ENCODE measurements around the gene BCAS1. TPM values are rescaled to one million over a fixed set of nuclear protein-coding genes. Genes with fewer than 3 reads are reported as not detected.

Gene BCAS1
- total RNA-seq, 2 experiments from 2014 or later, result 0.05 TPM; not detected in 1

DNA sequence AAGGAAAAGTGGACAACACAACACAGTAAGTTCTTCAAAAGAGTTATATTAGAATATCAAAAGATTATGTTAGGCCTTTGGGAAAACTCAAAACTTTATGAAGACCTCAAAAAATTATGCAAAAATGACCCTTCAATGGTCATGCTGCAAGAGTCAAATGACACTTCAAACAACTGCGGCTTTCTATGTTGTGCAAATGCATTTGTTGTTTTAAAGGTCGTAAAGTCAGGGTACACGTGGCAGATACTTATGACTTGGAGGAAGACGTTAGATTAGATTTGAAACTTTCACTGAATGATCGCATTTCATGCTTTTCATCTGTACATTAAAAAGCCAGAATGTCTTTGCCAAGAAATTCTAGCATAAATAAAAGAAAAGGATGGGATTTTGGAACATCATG is 31.4 kb downstream of the BCAS1 start:
- H3K27ac Mint-ChIP-seq, result no peak overlapping the region
- peaks cover 1% of the 10 kb centered on the region for H3K4me1 Mint-ChIP-seq (ENCODE audit: low read depth)
- no peak for DNase-seq
- H3K4me3 Mint-ChIP-seq, result no peak overlapping the region
- no peaks in the 10 kb centered on the region for H3K9me3 Mint-ChIP-seq
- CTCF ChIA-PET, result no interaction called here
- H3K36me3 Mint-ChIP-seq (ENCODE audit: low read depth), result no peaks in the 10 kb centered on the region
- H3K27me3 Mint-ChIP-seq (ENCODE audit: low read depth), result peaks cover 6% of the 10 kb centered on the region
- intact Hi-C loops (cut with micrococcal nuclease), result no loop called here

DNA sequence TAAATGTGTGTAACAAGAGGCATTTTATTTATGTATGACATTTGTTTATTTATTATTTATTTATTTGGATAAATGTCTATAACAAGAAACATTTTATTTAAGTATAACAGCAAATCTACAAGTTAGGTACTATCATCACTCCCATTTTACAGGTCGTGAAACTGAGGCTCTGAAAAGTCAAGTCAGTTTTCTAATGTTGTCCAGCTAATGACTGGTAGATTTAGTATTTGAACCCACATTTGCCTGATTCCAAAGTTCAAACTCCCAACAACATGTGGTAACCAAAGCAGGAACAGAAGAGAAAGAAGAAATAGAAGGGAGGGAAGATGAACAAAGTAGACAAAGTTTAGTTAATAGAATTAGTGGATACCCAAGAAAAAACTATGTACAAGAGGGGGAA is 32.9 kb downstream of the BCAS1 start:
- intact Hi-C loops (cut with micrococcal nuclease), result no loop called here
- CTCF ChIA-PET, result no interaction called here
- no peaks in the 10 kb centered on the region for H3K4me1 Mint-ChIP-seq (ENCODE audit: low read depth)
- no peak for DNase-seq
- H3K27ac Mint-ChIP-seq, result no peak overlapping the region
- H3K36me3 Mint-ChIP-seq (ENCODE audit: low read depth), result no peaks in the 10 kb centered on the region
- H3K4me3 Mint-ChIP-seq, result no peak overlapping the region
- H3K9me3 Mint-ChIP-seq, result peaks cover 3% of the 10 kb centered on the region
- peaks cover 8% of the 10 kb centered on the region for H3K27me3 Mint-ChIP-seq (ENCODE audit: low read depth)

DNA sequence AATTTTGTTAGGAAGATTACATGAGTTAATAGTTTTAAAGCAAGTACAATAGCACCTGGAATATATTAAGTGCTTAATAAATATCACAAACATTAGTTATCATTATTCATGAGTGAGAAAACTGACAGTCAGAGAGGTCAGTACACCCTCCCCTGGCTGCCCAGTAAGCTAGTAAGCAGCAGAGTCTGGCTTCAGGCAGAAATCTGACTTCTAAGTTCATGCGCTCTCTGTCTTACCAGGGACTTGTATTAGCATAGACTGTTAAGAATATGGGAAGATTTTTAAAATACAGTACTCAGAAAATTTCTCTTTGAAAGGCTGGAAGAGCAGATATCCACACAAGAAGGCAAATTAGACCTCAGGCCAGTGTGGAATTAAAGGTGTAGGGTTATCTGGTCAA is 40.8 kb downstream of the BCAS1 start:
- H3K9me3 Mint-ChIP-seq, result peaks cover 11% of the 10 kb centered on the region
- CTCF ChIA-PET, result no interaction called here

DNA sequence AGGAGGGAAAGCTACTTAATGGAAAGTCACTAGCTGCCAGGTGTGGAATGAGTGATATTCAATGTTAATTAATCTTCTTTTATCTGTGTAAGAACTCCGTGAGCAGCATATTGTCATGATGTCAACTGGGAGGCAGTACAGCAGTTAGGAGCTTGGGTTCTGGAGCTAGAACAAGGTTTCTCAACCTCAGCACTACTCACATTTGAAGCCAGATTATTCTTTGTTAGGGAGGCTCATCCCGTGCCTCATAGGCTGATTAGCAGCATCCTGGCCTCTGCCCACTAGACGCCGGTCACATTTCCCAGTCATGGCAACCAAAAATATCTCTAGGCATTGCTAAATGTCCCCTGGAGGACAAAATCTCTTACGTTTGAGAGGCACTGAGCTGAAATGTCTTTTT is 41.2 kb downstream of the BCAS1 start:
- Mint-ChIP-seq H3K9me3 (peaks cover 11% of the 10 kb centered on the region), H3K27me3 (ENCODE audit: low read depth) (peaks cover 15% of the 10 kb centered on the region), H3K4me1 (ENCODE audit: low read depth) (no peaks in the 10 kb centered on the region), H3K4me3 (no peak overlapping the region), H3K27ac (no peak overlapping the region), H3K36me3 (ENCODE audit: low read depth) (no peaks in the 10 kb centered on the region)
- CTCF ChIA-PET, result no interaction called here
- no peak for DNase-seq
- intact Hi-C loops (cut with micrococcal nuclease), result no loop called here

More for the DNA sequence above, 40.8 kb downstream of the BCAS1 start:
- intact Hi-C loops (cut with micrococcal nuclease), result no loop called here
- Mint-ChIP-seq H3K27me3 (ENCODE audit: low read depth) (peaks cover 17% of the 10 kb centered on the region), H3K4me3 (no peak overlapping the region), H3K27ac (no peak overlapping the region), H3K36me3 (ENCODE audit: low read depth) (no peaks in the 10 kb centered on the region), H3K4me1 (ENCODE audit: low read depth) (no peaks in the 10 kb centered on the region)
- DNase-seq, result no peak

DNA sequence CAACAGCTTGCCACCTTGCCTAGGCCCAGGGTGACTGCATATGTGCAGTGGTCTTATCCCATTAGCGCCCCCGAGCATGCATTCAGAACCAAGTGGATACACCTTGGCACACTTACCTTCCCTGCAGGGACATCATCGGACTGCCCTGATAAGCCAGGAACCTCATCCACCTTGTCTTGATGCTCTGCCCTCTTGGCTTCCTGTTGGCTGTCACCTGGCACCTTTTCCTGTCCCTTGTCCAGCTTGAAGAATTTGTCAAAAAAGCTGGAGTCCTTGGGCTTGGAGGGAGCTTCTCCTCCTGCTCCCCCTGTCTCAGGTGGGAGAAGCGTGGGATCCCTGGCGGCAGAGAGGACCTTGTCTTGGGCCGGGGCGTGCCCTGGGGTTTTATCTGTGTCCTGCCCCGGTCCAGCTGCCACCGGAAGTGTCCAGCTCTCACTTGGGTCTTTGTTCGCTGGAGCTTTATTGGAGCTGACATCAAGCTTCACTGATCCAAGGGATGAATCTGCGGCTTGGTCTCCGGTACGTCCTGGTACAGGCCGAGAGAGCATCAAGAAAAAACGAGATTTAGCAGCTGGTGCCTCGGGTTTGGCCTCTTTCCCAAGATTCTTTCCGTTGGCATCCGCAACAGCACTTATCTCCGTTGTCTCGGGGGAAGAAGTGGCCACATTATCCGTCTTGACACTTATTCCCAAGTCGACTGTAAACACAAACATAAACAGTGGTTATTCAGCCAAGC is 42.0 kb downstream of the BCAS1 start:
- intact Hi-C loops (cut with micrococcal nuclease), result no loop called here
- no peaks in the 10 kb centered on the region for H3K4me1 Mint-ChIP-seq (ENCODE audit: low read depth)

DNA sequence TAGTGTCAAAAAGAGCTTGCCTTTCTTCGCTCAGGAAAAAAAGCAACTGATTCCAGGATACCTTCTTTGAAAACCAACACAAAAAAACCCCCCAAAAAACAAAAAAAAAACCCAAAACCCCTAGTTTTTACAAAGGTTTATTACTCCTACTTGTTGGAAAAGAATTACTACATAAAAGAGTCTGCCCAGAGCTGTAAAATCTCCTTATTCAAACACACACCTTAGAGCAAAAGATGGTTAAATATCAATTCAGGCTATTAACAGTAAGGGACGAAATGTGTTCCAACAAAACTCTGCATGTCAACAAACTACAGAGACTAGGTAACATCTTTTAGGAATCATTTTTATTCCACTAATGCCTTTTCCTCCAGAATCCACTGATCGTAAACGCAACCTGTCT is 42.7 kb downstream of the BCAS1 start:
- Mint-ChIP-seq H3K4me3 (no peak overlapping the region), H3K27ac (no peak overlapping the region), H3K9me3 (peaks cover 8% of the 10 kb centered on the region), H3K27me3 (ENCODE audit: low read depth) (peaks cover 10% of the 10 kb centered on the region), H3K36me3 (ENCODE audit: low read depth) (no peaks in the 10 kb centered on the region), H3K4me1 (ENCODE audit: low read depth) (no peaks in the 10 kb centered on the region)
- CTCF ChIA-PET, result interaction anchor here (0.9 kb wide), 1 partner anchor 24 kb away, joined by 3 read pairs; no protein-coding TSS in a partner anchor
- no peak for DNase-seq
- intact Hi-C loops (cut with micrococcal nuclease), result no loop called here

More for the DNA sequence above, 42.0 kb downstream of the BCAS1 start:
- CTCF ChIA-PET, result interaction anchor here (0.9 kb wide), 1 partner anchor 23 kb away, joined by 3 read pairs; no protein-coding TSS in a partner anchor
- no peak overlapping the region for H3K4me3 Mint-ChIP-seq
- H3K36me3 Mint-ChIP-seq (ENCODE audit: low read depth), result no peaks in the 10 kb centered on the region
- peaks cover 11% of the 10 kb centered on the region for H3K9me3 Mint-ChIP-seq
- peaks cover 13% of the 10 kb centered on the region for H3K27me3 Mint-ChIP-seq (ENCODE audit: low read depth)
- no peak for DNase-seq
- no peak overlapping the region for H3K27ac Mint-ChIP-seq

DNA sequence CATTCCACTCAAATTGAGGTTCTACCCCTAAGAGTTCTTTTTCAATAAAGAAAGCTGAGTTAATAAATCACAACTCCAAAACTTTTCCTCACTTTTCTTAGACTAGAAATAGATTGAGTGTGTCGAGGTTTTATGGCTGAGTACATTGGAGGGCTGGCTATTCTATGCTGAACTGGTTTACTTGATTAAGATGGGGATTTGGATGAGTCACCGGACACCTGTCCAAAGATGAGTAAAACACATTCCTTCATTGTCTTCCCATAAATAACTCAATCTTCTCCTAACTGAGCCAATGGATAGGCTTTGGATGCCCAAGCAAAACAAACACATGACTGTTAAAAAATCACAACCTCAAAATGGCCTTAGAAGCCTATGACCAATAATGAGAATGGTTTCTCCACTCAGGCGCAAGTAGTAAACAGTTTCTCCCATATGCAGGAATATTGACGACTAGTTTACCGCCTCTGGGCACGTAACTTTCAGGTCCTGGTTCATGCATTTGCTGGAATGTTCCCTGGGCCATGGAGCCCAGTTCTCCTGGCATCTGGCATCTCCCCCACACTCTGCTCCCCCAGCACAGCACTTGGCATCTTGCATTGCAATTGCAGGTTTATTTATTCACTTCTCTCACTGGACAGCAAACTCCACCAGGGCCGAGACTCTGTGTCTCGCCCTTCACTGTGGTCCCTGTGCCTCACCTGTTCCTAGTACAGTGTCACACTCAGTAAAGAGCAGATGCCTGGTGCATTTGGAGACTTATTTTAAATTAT is 43.9 kb downstream of the BCAS1 start:
- intact Hi-C loops (cut with micrococcal nuclease), result no loop called here

DNA sequence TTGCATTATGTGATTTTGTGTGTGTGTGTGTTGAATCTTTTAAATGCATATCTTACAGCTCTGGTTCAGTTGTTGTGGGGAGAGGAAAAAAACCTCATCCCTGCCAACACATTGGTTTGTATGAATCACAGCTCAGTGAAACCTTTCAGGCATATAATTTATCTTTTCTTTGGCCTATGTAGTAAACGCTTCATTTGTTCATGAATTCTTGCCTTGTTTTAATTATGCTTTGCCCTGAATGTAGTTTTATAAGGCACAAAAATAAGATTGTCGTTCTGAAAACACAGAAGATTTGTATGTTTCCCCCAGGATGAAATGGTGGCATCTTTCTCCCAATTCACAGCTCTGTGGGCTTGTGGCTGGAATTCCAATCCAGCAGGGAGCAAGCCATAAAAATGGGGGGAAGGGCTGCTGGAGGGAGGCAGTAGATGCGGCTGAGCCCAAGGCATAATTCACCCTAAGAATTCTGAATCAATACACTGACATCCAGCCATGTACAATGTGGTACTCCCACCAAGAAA is 45.1 kb downstream of the BCAS1 start:
- intact Hi-C loops (cut with micrococcal nuclease), result no loop called here
- Mint-ChIP-seq H3K4me1 (ENCODE audit: low read depth) (no peaks in the 10 kb centered on the region), H3K27me3 (ENCODE audit: low read depth) (peaks cover 5% of the 10 kb centered on the region), H3K9me3 (no peaks in the 10 kb centered on the region), H3K27ac (no peak overlapping the region), H3K36me3 (ENCODE audit: low read depth) (no peaks in the 10 kb centered on the region), H3K4me3 (no peak overlapping the region)
- DNase-seq, result no peak
- CTCF ChIA-PET, result interaction anchor here (0.6 kb wide), 1 partner anchor 37 kb away, joined by 4 read pairs; no protein-coding TSS in a partner anchor

More for the DNA sequence above, 43.9 kb downstream of the BCAS1 start:
- H3K27ac Mint-ChIP-seq, result no peak overlapping the region
- no peaks in the 10 kb centered on the region for H3K36me3 Mint-ChIP-seq (ENCODE audit: low read depth)
- CTCF ChIA-PET, result no interaction called here
- no peak overlapping the region for H3K4me3 Mint-ChIP-seq
- no peaks in the 10 kb centered on the region for H3K4me1 Mint-ChIP-seq (ENCODE audit: low read depth)
- peaks cover under 1% of the 10 kb centered on the region for H3K9me3 Mint-ChIP-seq
- H3K27me3 Mint-ChIP-seq (ENCODE audit: low read depth), result peaks cover 6% of the 10 kb centered on the region
- DNase-seq, result no peak

DNA sequence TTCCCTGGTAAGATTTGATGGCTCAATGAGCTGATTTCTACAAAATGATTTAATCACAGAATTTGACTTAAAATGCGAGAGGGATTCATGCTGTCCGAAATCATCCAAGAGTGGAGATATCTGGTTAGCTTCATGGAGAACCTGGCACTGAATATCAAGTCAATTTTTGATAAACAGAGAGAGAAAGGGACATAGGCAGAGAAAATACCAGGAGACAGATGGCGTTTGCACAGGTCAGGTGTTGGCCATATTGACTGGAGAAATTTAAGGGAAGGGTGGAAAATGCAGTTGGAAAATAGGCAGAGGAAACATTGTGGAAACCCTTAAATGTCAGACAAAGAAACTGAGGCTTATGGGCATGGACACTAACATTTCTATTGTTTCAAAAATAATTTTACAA is 47.0 kb downstream of the BCAS1 start:
- no peaks in the 10 kb centered on the region for H3K4me1 Mint-ChIP-seq (ENCODE audit: low read depth)
- CTCF ChIA-PET, result no interaction called here
- H3K27ac Mint-ChIP-seq, result no peak overlapping the region
- no peak for DNase-seq
- H3K27me3 Mint-ChIP-seq (ENCODE audit: low read depth), result peaks cover 3% of the 10 kb centered on the region
- H3K9me3 Mint-ChIP-seq, result no peaks in the 10 kb centered on the region
- H3K4me3 Mint-ChIP-seq, result no peak overlapping the region
- no peaks in the 10 kb centered on the region for H3K36me3 Mint-ChIP-seq (ENCODE audit: low read depth)
- intact Hi-C loops (cut with micrococcal nuclease), result no loop called here

DNA sequence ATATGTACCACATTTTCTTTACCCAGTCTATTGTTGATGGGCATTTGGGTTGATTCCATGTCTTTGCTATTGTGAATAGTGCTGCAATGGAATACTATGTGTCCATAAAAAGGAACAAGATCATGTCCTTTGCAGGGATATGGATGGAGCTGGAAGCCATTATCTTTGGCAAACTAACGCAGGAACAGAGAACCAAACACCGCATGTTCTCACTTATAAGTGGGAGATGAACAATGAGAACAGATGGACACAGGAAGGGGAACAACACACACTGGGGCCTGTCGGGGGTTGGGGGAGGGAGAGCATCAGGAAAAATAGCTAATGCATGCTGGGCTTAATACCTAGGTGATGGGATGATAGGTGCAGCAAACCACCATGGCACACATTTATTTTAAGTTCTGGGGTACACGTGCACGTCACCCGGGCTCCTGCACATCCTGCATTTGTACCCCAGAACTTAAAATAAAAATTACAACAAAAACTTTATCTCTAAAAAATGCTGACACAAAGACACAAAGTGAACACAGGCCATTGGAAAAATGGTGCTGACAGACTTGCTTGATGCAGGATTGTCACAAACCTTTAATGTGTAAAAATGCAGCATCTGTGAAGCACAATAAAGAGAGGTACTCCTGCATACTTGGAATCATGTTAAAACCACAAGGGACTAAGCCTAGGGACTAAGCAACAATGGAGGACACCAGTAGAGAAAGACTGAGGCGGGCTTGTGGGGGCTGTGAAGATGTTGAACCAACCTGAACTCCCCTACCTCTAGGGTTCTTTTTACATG is 48.8 kb downstream of the BCAS1 start:
- Mint-ChIP-seq H3K4me3 (no peak overlapping the region), H3K36me3 (ENCODE audit: low read depth) (no peaks in the 10 kb centered on the region), H3K9me3 (no peaks in the 10 kb centered on the region), H3K27ac (no peak overlapping the region), H3K4me1 (ENCODE audit: low read depth) (peaks cover 6% of the 10 kb centered on the region), H3K27me3 (ENCODE audit: low read depth) (peaks cover 3% of the 10 kb centered on the region)
- DNase-seq, result no peak
- intact Hi-C loops (cut with micrococcal nuclease), result no loop called here
- CTCF ChIA-PET, result no interaction called here

DNA sequence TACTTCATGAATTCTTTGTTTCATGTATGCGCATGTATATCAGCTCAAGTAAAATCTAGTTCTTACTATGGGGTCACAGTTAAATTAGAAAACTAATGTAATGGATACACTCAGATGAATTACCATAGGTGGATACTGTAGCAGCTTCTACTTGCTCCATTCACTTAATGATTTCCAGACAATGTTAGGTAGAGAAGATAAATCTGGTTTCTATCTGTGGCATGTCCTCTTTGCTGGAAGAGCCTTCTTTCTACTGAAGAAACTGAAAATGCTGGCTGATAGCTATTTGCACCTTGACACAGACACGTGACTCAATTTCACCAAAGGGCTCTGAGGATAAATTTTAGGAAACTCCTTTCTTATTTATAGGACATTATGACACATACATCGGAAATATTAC is 49.5 kb downstream of the BCAS1 start:
- no peak for DNase-seq
- peaks cover 6% of the 10 kb centered on the region for H3K4me1 Mint-ChIP-seq (ENCODE audit: low read depth)
- CTCF ChIA-PET, result no interaction called here
- no peak overlapping the region for H3K4me3 Mint-ChIP-seq
- no peaks in the 10 kb centered on the region for H3K36me3 Mint-ChIP-seq (ENCODE audit: low read depth)
- no peaks in the 10 kb centered on the region for H3K9me3 Mint-ChIP-seq
- H3K27ac Mint-ChIP-seq, result no peak overlapping the region
- intact Hi-C loops (cut with micrococcal nuclease), result no loop called here
- H3K27me3 Mint-ChIP-seq (ENCODE audit: low read depth), result no peaks in the 10 kb centered on the region

DNA sequence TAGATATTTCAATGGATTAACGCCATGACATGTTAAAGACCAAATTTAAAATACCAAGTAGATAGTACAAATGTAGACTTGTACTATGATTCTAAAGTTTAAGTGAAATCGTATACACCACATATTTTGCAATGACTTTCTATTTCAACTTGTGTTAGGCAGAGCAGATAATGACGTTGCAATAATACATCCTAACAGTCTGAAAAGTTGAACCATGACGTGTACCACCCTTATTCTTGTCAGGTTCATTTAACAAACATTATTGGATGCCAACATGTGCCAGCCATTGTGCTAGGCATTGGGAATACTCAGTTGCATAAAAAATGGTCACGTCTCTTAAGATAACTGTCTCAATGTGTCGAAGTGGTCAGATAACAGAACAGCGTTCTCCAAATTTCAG is 50.0 kb downstream of the BCAS1 start:
- Mint-ChIP-seq H3K4me1 (ENCODE audit: low read depth) (peaks cover 6% of the 10 kb centered on the region), H3K27ac (no peak overlapping the region), H3K27me3 (ENCODE audit: low read depth) (no peaks in the 10 kb centered on the region), H3K36me3 (ENCODE audit: low read depth) (no peaks in the 10 kb centered on the region), H3K9me3 (no peaks in the 10 kb centered on the region), H3K4me3 (no peak overlapping the region)
- intact Hi-C loops (cut with micrococcal nuclease), result no loop called here
- no peak for DNase-seq
- CTCF ChIA-PET, result no interaction called here
